WTC11 (cell line): ENCODE results near the gene CLK2.

Source experiments
- E2F5 ChIP-seq: sonication (generic); formaldehyde crosslinking; IDR thresholded peaks from 2 replicates; pipeline ENCODE4 v1.8.1; 2022; ENCODE audit warnings: mild to moderate bottlenecking, moderate library complexity, missing genetic modification reagents
- ESRRA ChIP-seq: sonication (generic); formaldehyde crosslinking; IDR thresholded peaks from 2 replicates; pipeline ENCODE4 v1.8.1; 2022; ENCODE audit warnings: mild to moderate bottlenecking, missing genetic modification reagents, borderline replicate concordance
- FOXK1 ChIP-seq: sonication (generic); formaldehyde crosslinking; IDR thresholded peaks from 2 replicates; pipeline ENCODE4 v1.8.0; 2022; ENCODE audit warnings: mild to moderate bottlenecking, moderate library complexity, missing genetic modification reagents
- FOXP4 ChIP-seq: sonication (generic); formaldehyde crosslinking; IDR thresholded peaks from 2 replicates; pipeline ENCODE4 v1.8.0; 2022; ENCODE audit warnings: mild to moderate bottlenecking, missing genetic modification reagents
- KAT7 ChIP-seq: sonication (generic); formaldehyde crosslinking; IDR thresholded peaks from 2 replicates; pipeline ENCODE4 v1.8.1; 2023; ENCODE audit warnings: missing genetic modification reagents, mild to moderate bottlenecking, borderline replicate concordance
- NFATC4 ChIP-seq: fragments of 250-450 bp; sonication (Bioruptor Pico); IDR thresholded peaks from 2 replicates; pipeline ENCODE4 v1.9.0; 2021; ENCODE audit warnings: mild to moderate bottlenecking
- NFYB ChIP-seq: sonication (generic); formaldehyde crosslinking; conservative IDR thresholded peaks from 2 replicates; pipeline ENCODE4 v1.8.0; 2022; ENCODE audit warnings: low read depth, missing genetic modification reagents
- NR1H2 ChIP-seq: sonication (generic); formaldehyde crosslinking; IDR thresholded peaks from 2 replicates; pipeline ENCODE4 v1.9.0; 2021; ENCODE audit warnings: mild to moderate bottlenecking, moderate library complexity, missing genetic modification reagents
- NR2C2 ChIP-seq: sonication (generic); formaldehyde crosslinking; IDR thresholded peaks from 2 replicates; pipeline ENCODE4 v1.8.0; 2022; ENCODE audit warnings: mild to moderate bottlenecking, missing genetic modification reagents
- TEAD4 ChIP-seq: sonication (generic); formaldehyde crosslinking; IDR thresholded peaks from 2 replicates; pipeline ENCODE4 v1.8.0; 2022; ENCODE audit warnings: mild to moderate bottlenecking, missing genetic modification reagents
- ZNF219 ChIP-seq: sonication (generic); formaldehyde crosslinking; IDR thresholded peaks from 2 replicates; pipeline ENCODE4 v1.8.0; 2023; ENCODE audit warnings: missing genetic modification reagents, mild to moderate bottlenecking, borderline replicate concordance
- ZSCAN18 ChIP-seq: fragments of 250-450 bp; sonication (Bioruptor Pico); IDR thresholded peaks from 2 replicates; pipeline ENCODE4 v2.1.2; 2022; ENCODE audit warnings: mild to moderate bottlenecking, moderate library complexity
- TF ChIP-seq, protein P1 (sequence below): fragments of 200-600 bp; IDR thresholded peaks from 2 replicates; pipeline ENCODE4 v1.8.0; 2022; ENCODE audit warnings: antibody characterized with exemption

DNA sequence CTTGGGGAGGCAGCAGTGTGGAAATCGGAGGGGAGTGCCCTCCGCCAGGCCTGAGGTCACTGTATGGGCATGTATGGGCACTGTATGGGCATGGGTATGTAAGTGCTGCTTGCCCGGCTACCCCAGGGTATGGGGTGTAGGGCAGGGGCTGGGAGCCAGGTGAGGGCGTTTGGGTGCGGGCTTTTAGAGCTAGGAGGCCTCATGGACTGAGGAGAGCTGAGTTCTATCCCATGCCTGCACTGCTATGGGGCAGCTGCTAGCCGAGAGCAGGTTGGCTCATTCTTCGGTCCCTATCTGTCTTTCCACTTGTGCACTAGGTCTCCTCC, 22.6 kb upstream of the CLK2 start:
- TF ChIP-seq NR2C2 (CRISPR knock-in tag) (no peak), NFYB (no peak), FOXK1 (CRISPR knock-in tag) (no peak), NFATC4 (no peak), TEAD4 (CRISPR knock-in tag) (no peak), KAT7 (CRISPR knock-in tag) (no peak), E2F5 (CRISPR knock-in tag) (no peak), NR1H2 (CRISPR knock-in tag) (no peak), FOXP4 (CRISPR knock-in tag) (no peak), ZSCAN18 (CRISPR knock-in tag) (no peak), ESRRA (CRISPR knock-in tag) (no peak), ZNF219 (no peak)
- TF ChIP-seq, protein P1, sequence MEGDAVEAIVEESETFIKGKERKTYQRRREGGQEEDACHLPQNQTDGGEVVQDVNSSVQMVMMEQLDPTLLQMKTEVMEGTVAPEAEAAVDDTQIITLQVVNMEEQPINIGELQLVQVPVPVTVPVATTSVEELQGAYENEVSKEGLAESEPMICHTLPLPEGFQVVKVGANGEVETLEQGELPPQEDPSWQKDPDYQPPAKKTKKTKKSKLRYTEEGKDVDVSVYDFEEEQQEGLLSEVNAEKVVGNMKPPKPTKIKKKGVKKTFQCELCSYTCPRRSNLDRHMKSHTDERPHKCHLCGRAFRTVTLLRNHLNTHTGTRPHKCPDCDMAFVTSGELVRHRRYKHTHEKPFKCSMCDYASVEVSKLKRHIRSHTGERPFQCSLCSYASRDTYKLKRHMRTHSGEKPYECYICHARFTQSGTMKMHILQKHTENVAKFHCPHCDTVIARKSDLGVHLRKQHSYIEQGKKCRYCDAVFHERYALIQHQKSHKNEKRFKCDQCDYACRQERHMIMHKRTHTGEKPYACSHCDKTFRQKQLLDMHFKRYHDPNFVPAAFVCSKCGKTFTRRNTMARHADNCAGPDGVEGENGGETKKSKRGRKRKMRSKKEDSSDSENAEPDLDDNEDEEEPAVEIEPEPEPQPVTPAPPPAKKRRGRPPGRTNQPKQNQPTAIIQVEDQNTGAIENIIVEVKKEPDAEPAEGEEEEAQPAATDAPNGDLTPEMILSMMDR, result no peak
